Hippocampal formation (tissue), 2 donors: Measurements from ENCODE around the gene MLANA.

Experiments
- DNase-seq, 2 donors: peaks; one replicate each; lab custom pipeline; 2025; lab: John Stamatoyannopoulos, UW

MLANA gene

GRCh38 chr9:5890641-5891040, at the start of gene MLANA:
MLANA (plus strand) TSS chr9:5890889; CDS start chr9:5892475, 1,586 bp downstream.
- no peak for DNase-seq

GRCh38 chr9:5841771-5842573, 48.7 kb upstream of the MLANA start:
- DNase-seq, result no peak

GRCh38 chr9:5842929-5843793, 47.5 kb upstream of the MLANA start:
- no peak for DNase-seq

- DNase-seq, result no peak
Measured at GRCh38 chr9:5843794-5844471, 46.8 kb upstream of the MLANA start.

GRCh38 chr9:5845157-5845531, 45.5 kb upstream of the MLANA start:
- DNase-seq, result no peak

GRCh38 chr9:5846096-5846495, 44.6 kb upstream of the MLANA start:
- DNase-seq, result no peak

- no peak for DNase-seq
Measured at GRCh38 chr9:5846501-5846921, 44.2 kb upstream of the MLANA start.

GRCh38 chr9:5848372-5848882, 42.3 kb upstream of the MLANA start:
- DNase-seq, result no peak

GRCh38 chr9:5850724-5851122, 40.0 kb upstream of the MLANA start:
- no peak for DNase-seq

GRCh38 chr9:5851445-5851844, 39.2 kb upstream of the MLANA start:
- no peak for DNase-seq

- no peak for DNase-seq
Measured at GRCh38 chr9:5852987-5853386, 37.7 kb upstream of the MLANA start.

- DNase-seq, result no peak
Measured at GRCh38 chr9:5853617-5854016, 37.1 kb upstream of the MLANA start.

GRCh38 chr9:5854063-5854790, 36.5 kb upstream of the MLANA start:
- DNase-seq, result no peak

GRCh38 chr9:5857928-5858327, 32.8 kb upstream of the MLANA start:
- DNase-seq, result no peak

- DNase-seq, result no peak
Measured at GRCh38 chr9:5858833-5859232, 31.9 kb upstream of the MLANA start.

GRCh38 chr9:5863092-5863746, 27.5 kb upstream of the MLANA start:
- DNase-seq, result no peak

- DNase-seq, result no peak
Measured at GRCh38 chr9:5864446-5864845, 26.2 kb upstream of the MLANA start.

GRCh38 chr9:5866272-5866671, 24.4 kb upstream of the MLANA start:
- DNase-seq, result no peak

- DNase-seq, result no peak
Measured at GRCh38 chr9:5866685-5867084, 24.0 kb upstream of the MLANA start.

GRCh38 chr9:5868235-5868634, 22.5 kb upstream of the MLANA start:
- DNase-seq, result no peak
